OCI-LY7 (cell line): ENCODE results near the gene C6orf132. TPM values are rescaled to one million over a fixed set of nuclear protein-coding genes. Genes with fewer than 3 reads are reported as not detected.

Experiments used
- BruUV-seq: library from RNA; stranded (reverse); fragments of 400-500 nt; replicated peaks from 2 replicates; lab custom pipeline; 2021; lab: Mats Ljungman, UMichigan
- CTCF ChIA-PET: fragments of 300-600 bp; sonication (Branson Sonifier 250); formaldehyde crosslinking; loops from one replicate; lab custom pipeline; 2022; ENCODE audit warnings: antibody characterized with exemption; ENCODE audit not compliant: unreplicated experiment; lab: Charles Lee
- POLR2A ChIA-PET: fragments of 300-600 bp; sonication (Branson Sonifier 250); formaldehyde crosslinking; loops from one replicate; lab custom pipeline; 2022; ENCODE audit warnings: antibody characterized with exemption; lab: Charles Lee
- DNase-seq: peaks from one replicate; pipeline ENCODE4 v3.0.0-alpha.2; 2015; ENCODE audit warnings: low spot score
- H2AFZ ChIP-seq: fragments of 200-600 bp; sonication (generic), shearing (Covaris generic); 2 replicates; pipeline ENCODE4 v1.6.1; 2014; ENCODE audit warnings: mild to moderate bottlenecking, antibody characterized with exemption, low read length, moderate library complexity
- H3K27ac ChIP-seq: fragments of 200-600 bp; sonication (generic); 2 replicates; pipeline ENCODE4 v1.5.1; 2014; ENCODE audit warnings: mixed run types, low read depth, mild to moderate bottlenecking, moderate library complexity, low read length, inconsistent platforms; ENCODE audit not compliant: poor library complexity, severe bottlenecking
- H3K36me3 ChIP-seq: fragments of 200-600 bp; sonication (generic); 2 replicates; pipeline ENCODE4 v1.6.1; 2014; ENCODE audit warnings: mild to moderate bottlenecking, antibody characterized with exemption, low read length, moderate library complexity, mixed read lengths; ENCODE audit not compliant: insufficient read depth
- H3K4me1 ChIP-seq: fragments of 200-600 bp; sonication (generic); 2 replicates; pipeline ENCODE4 v1.5.1; 2014; ENCODE audit warnings: mild to moderate bottlenecking, low read length; ENCODE audit not compliant: insufficient read depth, poor library complexity, severe bottlenecking
- H3K4me2 ChIP-seq: fragments of 200-600 bp; sonication (generic); 2 replicates; pipeline ENCODE4 v1.6.1; 2014; ENCODE audit warnings: mild to moderate bottlenecking, low read length
- H3K4me3 ChIP-seq: fragments of 200-600 bp; sonication (generic); 2 replicates; pipeline ENCODE4 v1.5.1; 2014; ENCODE audit warnings: mild to moderate bottlenecking, low read depth, low read length; ENCODE audit not compliant: poor library complexity, severe bottlenecking
- H3K79me2 ChIP-seq: fragments of 200-600 bp; sonication (generic); 2 replicates; pipeline ENCODE4 v1.6.1; 2016; ENCODE audit warnings: low read depth, mild to moderate bottlenecking, low read length, moderate library complexity, mixed read lengths; ENCODE audit not compliant: insufficient read depth
- H3K9me2 ChIP-seq: fragments of 200-600 bp; sonication (generic); 2 replicates; pipeline ENCODE4 v1.6.1; 2016; ENCODE audit warnings: mild to moderate bottlenecking, low read length, mixed read lengths; ENCODE audit not compliant: insufficient read depth
- H3K9me3 ChIP-seq: fragments of 200-600 bp; sonication (generic); 2 replicates; pipeline ENCODE4 v1.6.1; 2014; ENCODE audit warnings: mild to moderate bottlenecking, mixed run types, low read length, mixed read lengths
- H4K20me1 ChIP-seq: fragments of 200-600 bp; sonication (generic); 2 replicates; pipeline ENCODE4 v1.6.1; 2014; ENCODE audit warnings: mild to moderate bottlenecking, antibody characterized with exemption, low read length, moderate library complexity, mixed read lengths; ENCODE audit not compliant: insufficient read depth
- EZH2phosphoT487 ChIP-seq: fragments of 200-600 bp; sonication (generic); IDR thresholded peaks from 2 replicates; pipeline ENCODE4 v1.6.1; 2018; ENCODE audit warnings: low read depth, borderline replicate concordance, mild to moderate bottlenecking, mixed run types, antibody characterized with exemption, low read length, moderate library complexity, mixed read lengths
- intact Hi-C: fragments of 100-400 bp; cut with micrococcal nuclease; formaldehyde crosslinking; loops from one replicate; pipeline ENCODE4 v1.10.0; 2022; ENCODE audit not compliant: unreplicated experiment
- total RNA-seq, 2 experiments: library from RNA; depleted of rRNA in 1 of 2; stranded (reverse); fragments of >200 nt in 1 of 2; shearing (Covaris generic) in 1 of 2; gene quantifications; 2 replicates each; pipeline ENCODE4 v1.2.3, GENCODE V29; 2014 to 2022
- TF ChIP-seq, protein P1 (sequence below): fragments of 200-600 bp; sonication (generic); conservative IDR thresholded peaks from 2 replicates; pipeline ENCODE4 v1.5.1; 2014; ENCODE audit warnings: mild to moderate bottlenecking, antibody characterized with exemption, low read length, moderate library complexity, mixed read lengths

C6orf132 gene
- total RNA-seq, 2 experiments from 2014 or later, result 0.03 TPM; not detected in 1

DNA sequence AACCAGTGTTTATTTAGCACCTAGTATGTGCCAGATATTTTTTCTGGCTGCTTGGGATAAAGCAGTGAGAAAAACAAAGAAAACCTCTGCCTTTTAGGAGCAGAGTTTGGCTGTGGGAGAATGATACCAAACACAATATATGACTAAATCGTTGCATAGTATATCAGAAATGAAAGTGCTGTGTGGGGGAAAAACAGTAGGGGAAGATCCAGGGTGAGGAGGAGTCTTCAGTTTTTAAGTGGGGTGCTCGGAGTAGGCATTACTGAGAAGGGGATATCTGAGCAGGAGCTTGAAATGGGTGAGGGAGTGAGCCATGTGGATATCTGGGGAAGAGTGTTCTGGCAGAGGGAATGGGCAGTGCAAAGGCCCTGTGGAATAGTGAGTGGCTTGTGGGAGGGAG is 69.1 kb downstream of the C6orf132 start:
- POLR2A ChIA-PET, result interaction anchor here (0.6 kb wide), 1 partner anchor 206 kb away, joined by 4 read pairs; no protein-coding TSS in a partner anchor
- TF ChIP-seq EZH2phosphoT487, result no peak
- TF ChIP-seq, protein P1, sequence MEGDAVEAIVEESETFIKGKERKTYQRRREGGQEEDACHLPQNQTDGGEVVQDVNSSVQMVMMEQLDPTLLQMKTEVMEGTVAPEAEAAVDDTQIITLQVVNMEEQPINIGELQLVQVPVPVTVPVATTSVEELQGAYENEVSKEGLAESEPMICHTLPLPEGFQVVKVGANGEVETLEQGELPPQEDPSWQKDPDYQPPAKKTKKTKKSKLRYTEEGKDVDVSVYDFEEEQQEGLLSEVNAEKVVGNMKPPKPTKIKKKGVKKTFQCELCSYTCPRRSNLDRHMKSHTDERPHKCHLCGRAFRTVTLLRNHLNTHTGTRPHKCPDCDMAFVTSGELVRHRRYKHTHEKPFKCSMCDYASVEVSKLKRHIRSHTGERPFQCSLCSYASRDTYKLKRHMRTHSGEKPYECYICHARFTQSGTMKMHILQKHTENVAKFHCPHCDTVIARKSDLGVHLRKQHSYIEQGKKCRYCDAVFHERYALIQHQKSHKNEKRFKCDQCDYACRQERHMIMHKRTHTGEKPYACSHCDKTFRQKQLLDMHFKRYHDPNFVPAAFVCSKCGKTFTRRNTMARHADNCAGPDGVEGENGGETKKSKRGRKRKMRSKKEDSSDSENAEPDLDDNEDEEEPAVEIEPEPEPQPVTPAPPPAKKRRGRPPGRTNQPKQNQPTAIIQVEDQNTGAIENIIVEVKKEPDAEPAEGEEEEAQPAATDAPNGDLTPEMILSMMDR, result no peak
- Histone ChIP-seq H3K9me2 (no peaks in the 10 kb centered on the region), H3K79me2 (no peaks in the 10 kb centered on the region), H2AFZ (no peak overlapping the region), H3K27ac (no peak overlapping the region), H3K4me2 (no peak overlapping the region), H3K4me1 (no peaks in the 10 kb centered on the region), H4K20me1 (no peaks in the 10 kb centered on the region), H3K36me3 (peaks cover 73% of the 10 kb centered on the region), H3K9me3 (no peaks in the 10 kb centered on the region), H3K4me3 (no peak overlapping the region)
- intact Hi-C loops, result no loop called here
- CTCF ChIA-PET, result no interaction called here
- no peak for DNase-seq
- BruUV-seq, result no TSS peak

- no peak overlapping the region for H2AFZ ChIP-seq
- no peak for TF ChIP-seq EZH2phosphoT487
- TF ChIP-seq, protein P1, result no peak
- BruUV-seq, result no TSS peak
- no peak overlapping the region for H3K27ac ChIP-seq
- no peaks in the 10 kb centered on the region for H3K4me1 ChIP-seq
- no peaks in the 10 kb centered on the region for H4K20me1 ChIP-seq
- no peaks in the 10 kb centered on the region for H3K9me3 ChIP-seq
- intact Hi-C loops, result no loop called here
- no peaks in the 10 kb centered on the region for H3K79me2 ChIP-seq
- H3K36me3 ChIP-seq, result peaks cover 75% of the 10 kb centered on the region
- no peak overlapping the region for H3K4me3 ChIP-seq
- H3K9me2 ChIP-seq, result no peaks in the 10 kb centered on the region
- no peak for DNase-seq
- ChIA-PET POLR2A (no interaction called here), CTCF (no interaction called here)
- H3K4me2 ChIP-seq, result no peak overlapping the region
Observed at GRCh38 chr6:42071881-42072583, 70.4 kb downstream of the C6orf132 start.

DNA sequence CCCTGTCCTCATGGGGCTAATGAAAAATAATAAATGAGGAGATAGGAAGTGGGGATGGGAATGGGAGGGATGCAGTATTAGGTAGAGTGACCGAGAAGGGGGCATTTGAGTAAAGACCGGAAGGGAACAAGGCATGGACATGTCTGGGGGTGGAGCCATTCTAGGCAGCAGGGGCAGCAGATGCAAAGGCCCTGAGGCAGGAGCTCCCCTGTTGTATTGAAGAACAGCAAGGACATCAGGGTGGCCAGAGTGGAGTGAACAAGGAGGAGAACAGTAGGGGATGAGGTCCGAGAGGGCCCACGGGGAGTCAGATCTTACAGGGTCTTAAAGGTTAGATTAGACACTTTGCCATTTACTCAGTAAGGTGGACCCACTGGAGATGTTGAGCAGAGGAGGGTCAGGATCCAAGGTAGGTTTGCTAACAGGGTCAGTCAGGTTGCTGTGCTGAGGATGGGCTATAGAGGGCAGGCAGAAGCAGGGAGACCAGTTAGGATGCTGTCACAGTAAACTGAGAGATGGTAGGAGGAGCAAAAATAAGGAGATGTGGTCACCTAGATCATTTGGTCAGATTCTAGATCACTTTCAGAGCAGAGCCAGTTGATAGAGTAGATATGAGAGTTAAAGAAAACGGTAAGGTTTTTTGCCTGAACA is 73.4 kb downstream of the C6orf132 start:
- H3K4me1 ChIP-seq, result no peaks in the 10 kb centered on the region
- no peak for DNase-seq
- no peaks in the 10 kb centered on the region for H3K9me2 ChIP-seq
- CTCF ChIA-PET, result no interaction called here
- H3K4me2 ChIP-seq, result no peak overlapping the region
- POLR2A ChIA-PET, result interaction anchor here (0.7 to 1.8 kb wide), 2 partner anchors 10 to 14 kb away, joined by 3 to 5 read pairs; no protein-coding TSS in a partner anchor
- H3K36me3 ChIP-seq, result peaks cover 84% of the 10 kb centered on the region
- H4K20me1 ChIP-seq, result no peaks in the 10 kb centered on the region
- TF ChIP-seq EZH2phosphoT487, result no peak
- TF ChIP-seq, protein P1, result no peak
- no peak overlapping the region for H3K27ac ChIP-seq
- no peaks in the 10 kb centered on the region for H3K79me2 ChIP-seq
- no peaks in the 10 kb centered on the region for H3K9me3 ChIP-seq
- no TSS peak for BruUV-seq
- no peak overlapping the region for H2AFZ ChIP-seq
- H3K4me3 ChIP-seq, result no peak overlapping the region
- intact Hi-C loops, result no loop called here
